ENCODE data around the gene POLRMT. TPM values are rescaled to one million over a fixed set of nuclear protein-coding genes. Genes with fewer than 3 reads are reported as not detected.

The POLRMT gene
- total RNA-seq, 2 experiments from 2014 or later = 50.6 to 51.0 TPM

DNA sequence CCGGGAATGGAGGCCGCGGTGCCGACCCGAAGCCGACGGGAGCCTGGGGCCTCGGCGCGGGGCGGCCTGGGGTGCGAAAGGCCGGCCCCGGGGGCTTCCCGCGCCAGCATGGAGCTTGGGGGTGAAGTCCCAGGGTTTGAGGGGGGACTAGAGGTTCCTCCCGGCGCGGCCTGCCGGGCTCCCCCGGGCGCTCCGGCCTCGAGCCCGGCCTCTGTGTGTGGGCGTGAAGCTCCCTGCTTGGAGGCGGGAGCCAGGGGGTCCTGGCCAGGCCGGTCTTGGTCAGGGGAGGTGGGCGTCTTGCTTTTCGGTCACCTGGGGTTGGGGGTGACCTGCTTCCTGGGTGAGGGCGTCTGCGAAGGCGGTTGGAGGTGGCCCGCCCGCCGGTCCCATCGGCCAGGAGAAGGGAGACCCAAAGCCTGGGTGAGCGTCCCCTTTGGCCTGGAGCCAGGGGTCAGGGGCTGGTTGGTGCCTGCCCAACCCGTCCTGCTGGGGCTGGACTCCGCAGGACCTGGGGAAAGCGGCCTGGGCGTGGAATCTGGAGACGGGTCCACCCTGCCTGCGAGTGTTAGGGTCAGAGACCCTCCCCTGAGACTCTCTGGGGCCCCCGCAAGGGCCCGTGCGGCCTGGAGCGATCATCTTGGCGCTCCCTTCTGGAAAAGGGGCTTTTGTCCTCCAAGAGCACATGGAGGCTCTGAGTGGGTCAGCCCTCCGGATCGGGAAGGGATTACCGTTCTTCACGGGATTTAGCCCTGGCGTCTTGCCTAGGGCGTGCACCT, 60.4 kb downstream of the POLRMT start:
- Mint-ChIP-seq H3K4me3 (peak overlapping the region; percentile 88), H3K27ac (peak overlapping the region; percentile 86), H3K36me3 (ENCODE audit: low read depth) (peaks cover 3% of the 10 kb centered on the region), H3K27me3 (ENCODE audit: low read depth) (no peaks in the 10 kb centered on the region), H3K4me1 (ENCODE audit: low read depth) (peaks cover 45% of the 10 kb centered on the region), H3K9me3 (ENCODE audit: insufficient read depth) (no peaks in the 10 kb centered on the region)
- ChIA-PET POLR2A (interaction anchor here (0.6 to 2.1 kb wide), 3 partner anchors 41 to 371 kb away, joined by 3 to 14 read pairs (median 9); partner anchors contain the start of gene CDC34), CTCF (interaction anchor here (1.9 kb wide), 1 partner anchor 62 kb away, joined by 4 read pairs; no protein-coding TSS in a partner anchor)
- ATAC-seq = peak; percentile 12
- peak; percentile 37 for DNase-seq

DNA sequence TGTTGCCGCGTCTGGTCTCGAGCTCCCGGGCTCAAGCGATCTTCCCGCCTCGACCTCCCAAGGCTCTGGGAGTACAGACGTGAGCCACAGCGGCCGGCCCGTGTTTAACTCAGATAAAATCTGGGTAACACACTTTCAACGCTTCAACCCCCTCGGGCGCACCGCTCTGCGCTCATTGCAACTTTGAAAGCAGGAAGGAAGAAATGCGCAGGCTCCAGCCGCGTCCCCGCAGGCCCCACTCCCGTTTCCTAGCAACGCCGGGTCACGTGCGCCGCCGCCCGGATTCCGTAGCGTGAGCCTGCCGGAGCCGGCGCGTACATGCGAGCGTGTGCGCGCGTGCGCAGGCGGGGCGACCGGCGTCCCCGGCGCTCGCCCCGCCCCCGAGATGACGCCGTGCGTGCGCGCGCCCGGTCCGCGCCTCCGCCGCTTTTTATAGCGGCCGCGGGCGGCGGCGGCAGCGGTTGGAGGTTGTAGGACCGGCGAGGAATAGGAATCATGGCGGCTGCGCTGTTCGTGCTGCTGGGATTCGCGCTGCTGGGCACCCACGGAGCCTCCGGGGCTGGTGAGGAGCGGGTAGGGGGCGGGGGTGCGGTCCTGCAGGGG, 61.1 kb downstream of the POLRMT start, which contains the start of gene BSG:
Gene BSG, plus strand, starts transcription at position 457 of the 603 bp plus-strand sequence. Its CDS starts 39 bp downstream, at position 496.
- Mint-ChIP-seq H3K27me3 (ENCODE audit: low read depth) (no peaks in the 10 kb centered on the region), H3K4me3 (peak within 1 kb of the TSS; percentile 88), H3K4me1 (ENCODE audit: low read depth) (peaks cover 42% of the 10 kb centered on the region), H3K9me3 (ENCODE audit: insufficient read depth) (no peaks in the 10 kb centered on the region), H3K27ac (peak within 1 kb of the TSS; percentile 97), H3K36me3 (ENCODE audit: low read depth) (peaks cover 3% of the 10 kb centered on the region)
- POLR2A ChIA-PET = interaction anchor here (0.7 to 2.1 kb wide), 4 partner anchors 40 to 106 kb away, joined by 3 to 14 read pairs (median 6); partner anchors contain the start of genes CDC34 and TPGS1
- ATAC-seq (peak; percentile 80), DNase-seq (peak; percentile 99)
- CTCF ChIA-PET = interaction anchor here (1.9 kb wide), 1 partner anchor 61 kb away, joined by 4 read pairs; no protein-coding TSS in a partner anchor

DNA sequence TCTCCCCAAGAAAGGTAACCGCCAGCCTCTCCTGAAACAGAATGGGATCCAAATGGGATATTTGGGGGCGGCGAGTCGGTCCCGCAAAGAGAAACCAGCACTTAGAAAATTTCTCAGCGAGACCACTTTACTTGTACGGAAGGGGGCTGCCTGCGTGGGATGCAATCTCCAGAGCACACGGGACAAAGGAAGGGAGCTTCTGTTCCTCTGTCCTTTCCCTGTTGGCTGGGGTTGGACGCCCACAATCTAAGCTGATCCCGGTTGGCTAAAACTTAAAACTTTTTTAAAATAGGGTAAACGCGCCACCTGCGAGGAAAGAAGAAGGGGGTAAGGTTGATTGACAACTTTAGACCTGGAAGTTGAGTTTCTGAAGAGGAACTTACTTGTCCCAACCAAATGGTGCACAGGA, 61.8 kb downstream of the POLRMT start:
- H3K27ac Mint-ChIP-seq = peak overlapping the region; percentile 97

DNA sequence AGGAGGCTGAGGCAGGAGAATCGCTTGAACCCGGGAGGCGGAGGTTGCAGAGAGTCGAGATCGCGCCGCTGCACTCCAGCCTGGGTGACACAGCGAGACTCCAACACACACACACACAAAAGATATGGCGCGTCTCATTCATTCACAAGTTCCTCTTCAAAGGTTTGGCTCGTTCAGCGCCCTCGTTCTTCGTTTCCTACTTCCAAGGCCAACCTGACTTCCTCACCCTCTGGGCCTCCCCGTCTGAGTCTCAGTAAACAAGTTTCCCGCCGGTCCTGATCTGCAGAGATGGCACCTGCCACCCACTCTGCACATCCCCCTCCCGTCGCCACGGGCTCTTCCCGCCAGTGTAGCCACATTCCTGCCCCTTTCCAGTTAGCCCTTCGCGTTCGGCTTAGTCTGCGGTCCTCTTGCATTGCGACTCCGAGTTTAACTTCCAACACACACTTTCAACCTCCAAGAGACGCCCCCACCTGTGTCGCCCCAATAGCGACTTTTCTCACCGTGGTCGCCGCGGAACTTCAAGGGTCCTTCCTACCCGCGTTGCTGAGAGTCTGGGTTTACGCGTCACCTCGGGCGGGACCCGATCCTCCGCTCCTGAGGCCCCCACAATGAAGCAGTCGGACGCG, 62.3 kb downstream of the POLRMT start:
- Mint-ChIP-seq H3K9me3 (ENCODE audit: insufficient read depth) (no peaks in the 10 kb centered on the region), H3K36me3 (ENCODE audit: low read depth) (peaks cover 3% of the 10 kb centered on the region), H3K27me3 (ENCODE audit: low read depth) (no peaks in the 10 kb centered on the region), H3K27ac (peak overlapping the region; percentile 97), H3K4me3 (peak overlapping the region; percentile 88), H3K4me1 (ENCODE audit: low read depth) (peaks cover 34% of the 10 kb centered on the region)
- DNase-seq = peak; percentile 68
- ATAC-seq = peak; percentile 31
- ChIA-PET CTCF (interaction anchor here (1.9 kb wide), 1 partner anchor 60 kb away, joined by 4 read pairs; no protein-coding TSS in a partner anchor), POLR2A (interaction anchor here (1.2 to 2.1 kb wide), 3 partner anchors 39 to 64 kb away, joined by 4 to 14 read pairs (median 9); partner anchors contain the start of genes CDC34 and TPGS1)

More for the DNA sequence above, 61.8 kb downstream of the POLRMT start:
- peaks cover 3% of the 10 kb centered on the region for H3K36me3 Mint-ChIP-seq (ENCODE audit: low read depth)
- ChIA-PET CTCF (interaction anchor here (1.9 kb wide), 1 partner anchor 61 kb away, joined by 4 read pairs; no protein-coding TSS in a partner anchor), POLR2A (interaction anchor here (0.7 to 2.1 kb wide), 4 partner anchors 40 to 106 kb away, joined by 3 to 14 read pairs (median 6); partner anchors contain the start of genes CDC34 and TPGS1)
- DNase-seq (peak; percentile 42), ATAC-seq (peak; percentile 5)
- H3K4me3 Mint-ChIP-seq = peak overlapping the region; percentile 88
- no peaks in the 10 kb centered on the region for H3K9me3 Mint-ChIP-seq (ENCODE audit: insufficient read depth)
- no peaks in the 10 kb centered on the region for H3K27me3 Mint-ChIP-seq (ENCODE audit: low read depth)
- peaks cover 36% of the 10 kb centered on the region for H3K4me1 Mint-ChIP-seq (ENCODE audit: low read depth)

DNA sequence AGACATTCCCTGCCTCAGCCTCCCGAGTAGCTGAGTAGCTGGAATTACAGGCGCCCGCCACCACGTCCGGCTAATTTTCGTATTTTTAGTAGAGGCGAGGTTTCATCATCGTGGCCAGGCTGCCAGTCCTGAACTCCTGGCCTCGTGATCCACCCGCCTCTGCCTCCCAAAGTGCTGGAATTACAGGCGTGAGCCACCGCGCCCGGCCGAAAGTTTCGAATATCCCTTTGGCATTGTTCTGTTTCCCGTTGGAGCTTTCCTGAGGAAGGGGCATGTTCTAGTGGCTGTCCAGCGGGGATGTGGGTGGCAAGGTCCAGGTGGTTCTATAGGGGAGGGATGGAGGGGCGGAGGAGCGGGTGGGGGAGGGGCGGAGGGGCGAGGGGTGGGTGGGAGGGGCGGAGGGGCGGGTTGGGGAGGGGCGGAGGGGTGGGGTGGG, 63.1 kb downstream of the POLRMT start:
- ATAC-seq (no peak), DNase-seq (no peak)
- CTCF ChIA-PET = no interaction called here
- no peaks in the 10 kb centered on the region for H3K27me3 Mint-ChIP-seq (ENCODE audit: low read depth)
- H3K36me3 Mint-ChIP-seq (ENCODE audit: low read depth) = peaks cover 3% of the 10 kb centered on the region
- peak overlapping the region; percentile 68 for H3K27ac Mint-ChIP-seq
- POLR2A ChIA-PET = interaction anchor here (0.7 kb wide), 1 partner anchor 436 kb away, joined by 3 read pairs; no protein-coding TSS in a partner anchor
- H3K9me3 Mint-ChIP-seq (ENCODE audit: insufficient read depth) = no peaks in the 10 kb centered on the region
- peak overlapping the region; percentile 48 for H3K4me3 Mint-ChIP-seq
- peaks cover 29% of the 10 kb centered on the region for H3K4me1 Mint-ChIP-seq (ENCODE audit: low read depth)

- ChIA-PET POLR2A (interaction anchor here (1.2 kb wide), 1 partner anchor 13 kb away, joined by 3 read pairs; no protein-coding TSS in a partner anchor), CTCF (interaction anchor here (1.0 to 1.6 kb wide), 2 partner anchors 57 to 61 kb away, joined by 3 to 7 read pairs; no protein-coding TSS in a partner anchor)
- Mint-ChIP-seq H3K27me3 (ENCODE audit: low read depth) (no peaks in the 10 kb centered on the region), H3K4me1 (ENCODE audit: low read depth) (peaks cover 14% of the 10 kb centered on the region), H3K4me3 (no peak overlapping the region), H3K27ac (no peak overlapping the region), H3K9me3 (ENCODE audit: insufficient read depth) (no peaks in the 10 kb centered on the region), H3K36me3 (ENCODE audit: low read depth) (peaks cover 1% of the 10 kb centered on the region)
- ATAC-seq (no peak), DNase-seq (no peak)
These were observed 65.9 kb downstream of the POLRMT start for GRCh38 chr19:567296-567900.

Other genes with a start within 250 kb of the POLRMT start
- not detected for gene C2CD4C, start 224.4 kb downstream of the POLRMT start, total RNA-seq
- gene SHC2, start 172.5 kb downstream of the POLRMT start, total RNA-seq = not detected
- gene MADCAM1, start 137.1 kb downstream of the POLRMT start, total RNA-seq = under 1 TPM; 0.16 to 0.39 TPM
- gene TPGS1, start 126.0 kb downstream of the POLRMT start, total RNA-seq = 10 to 100 TPM; 20.1 to 20.7 TPM
- gene CDC34, start 101.8 kb downstream of the POLRMT start, total RNA-seq = 10 to 100 TPM; 49.0 to 53.0 TPM
- 10 to 100 TPM; 86.9 to 87.3 TPM for gene GZMM, start 89.5 kb downstream of the POLRMT start, total RNA-seq
- 100 to 1,000 TPM; 207 to 217 TPM for gene BSG, start 60.9 kb downstream of the POLRMT start, total RNA-seq
- 1 to 10 TPM in 1 of 2 experiments, under 1 TPM in 1; 0.84 to 1.3 TPM for gene HCN2, start 43.7 kb downstream of the POLRMT start, total RNA-seq
- not detected for gene FGF22, start 6.3 kb upstream of the POLRMT start, total RNA-seq
- gene RNF126, start 29.7 kb upstream of the POLRMT start, total RNA-seq = 10 to 100 TPM; 71.3 to 78.4 TPM
- gene FSTL3, start 42.9 kb upstream of the POLRMT start, total RNA-seq = 1 to 10 TPM; 2.2 to 3.0 TPM
- gene PRSS57, start 61.9 kb upstream of the POLRMT start, total RNA-seq = not detected
- not detected for gene PALM, start 75.4 kb upstream of the POLRMT start, total RNA-seq
- gene MISP, start 117.6 kb upstream of the POLRMT start, total RNA-seq = not detected
- 100 to 1,000 TPM; 524 to 526 TPM for gene PTBP1, start 163.9 kb upstream of the POLRMT start, total RNA-seq
- gene PLPPR3, start 188.4 kb upstream of the POLRMT start, total RNA-seq = not detected
- gene AZU1, start 194.3 kb upstream of the POLRMT start, total RNA-seq = not detected
- gene PRTN3, start 207.5 kb upstream of the POLRMT start, total RNA-seq = not detected
- gene ELANE, start 218.8 kb upstream of the POLRMT start, total RNA-seq = not detected
- 1 to 10 TPM; 2.1 to 2.2 TPM for gene CFD, start 226.1 kb upstream of the POLRMT start, total RNA-seq